GM12878 (cell line): ENCODE data around the gene EDC3. TPM values are rescaled to one million over a fixed set of nuclear protein-coding genes. Genes with fewer than 3 reads are reported as not detected.

Source experiments
- ATAC-seq: fragments of 200-7000 bp; cut with Tn5 transposase; 3 replicates; pipeline ENCODE4 v1.9.1; 2020; ENCODE audit warnings: mild to moderate bottlenecking, moderate library complexity
- BruUV-seq: library from RNA; stranded (reverse); fragments of 400-500 nt; replicated peaks from 2 replicates; lab custom pipeline; 2021; lab: Mats Ljungman, UMichigan
- CTCF ChIA-PET: fragments of 300-600 bp; sonication (Branson Sonifier 250); formaldehyde crosslinking; extraction: SDS; loops from one replicate; lab custom pipeline; 2021; ENCODE audit warnings: inconsistent platforms; lab: Yijun Ruan, JAX
- POLR2A ChIA-PET: fragments of 350-600 bp; formaldehyde crosslinking; extraction: SDS; loops from one replicate; lab custom pipeline; 2021; ENCODE audit warnings: inconsistent platforms; lab: Charles Lee
- RAD21 ChIA-PET: fragments of 300-600 bp; sonication (Branson Sonifier 250); formaldehyde crosslinking; loops from one replicate; lab custom pipeline; 2023; ENCODE audit warnings: antibody characterized with exemption; ENCODE audit not compliant: unreplicated experiment; lab: Charles Lee
- SMC1A ChIA-PET: fragments of 300-600 bp; sonication (Branson Sonifier 250); formaldehyde crosslinking; loops from one replicate; lab custom pipeline; 2023; ENCODE audit not compliant: unreplicated experiment, uncharacterized antibody; lab: Charles Lee
- DNase-seq: peaks from one replicate; pipeline ENCODE4 v3.0.0-alpha.2; 2011; ENCODE audit warnings: low read depth, low spot score
- FAIRE-seq: peaks from 3 replicates; lab custom pipeline; 2011; peaks lifted over from hg19 to GRCh38; lab: Jason Lieb, UNC
- H2AFZ ChIP-seq: 2 replicates; pipeline ENCODE4 v1.6.0; 2011; ENCODE audit warnings: low read depth, low read length, control low read depth; ENCODE audit not compliant: control insufficient read depth
- H3K27ac ChIP-seq: 2 replicates; pipeline ENCODE4 v1.5.1; 2011; ENCODE audit warnings: control low read depth; ENCODE audit not compliant: control insufficient read depth, insufficient read depth
- H3K27me3 ChIP-seq, 2 experiments: replicated peaks in 1 of 2; 2 replicates each; pipeline versions ENCODE4 v1.6.0 to v1.6.1; 2011; ENCODE audit warnings: low read length in 1 of 2; ENCODE audit not compliant: control insufficient read depth in 2 of 2, insufficient read depth in 2 of 2
- H3K36me3 ChIP-seq, 2 experiments: 2 replicates each; pipeline ENCODE4 v1.5.1; 2011; ENCODE audit warnings: low read length in 1 of 2; ENCODE audit not compliant: control insufficient read depth in 2 of 2, insufficient read depth in 2 of 2
- H3K4me1 ChIP-seq: 2 replicates; pipeline ENCODE4 v1.6.1; 2011; ENCODE audit warnings: mild to moderate bottlenecking, low read length, moderate library complexity, mixed read lengths; ENCODE audit not compliant: control insufficient read depth, insufficient read depth
- H3K4me2 ChIP-seq: 2 replicates; pipeline ENCODE4 v1.6.0; 2011; ENCODE audit warnings: control low read depth; ENCODE audit not compliant: control insufficient read depth, insufficient read depth
- H3K4me3 ChIP-seq: fragments of 200-600 bp; sonication (generic); 2 replicates; pipeline ENCODE4 v1.5.1; 2016
- H3K79me2 ChIP-seq: 2 replicates; pipeline ENCODE4 v1.6.0; 2011; ENCODE audit warnings: low read length; ENCODE audit not compliant: control insufficient read depth, insufficient read depth
- H3K9ac ChIP-seq: 2 replicates; pipeline ENCODE4 v1.8.0; 2011; ENCODE audit warnings: low read length, control low read depth, mixed read lengths; ENCODE audit not compliant: control insufficient read depth, insufficient read depth
- H3K9me3 ChIP-seq: replicated peaks from 3 replicates; pipeline ENCODE4 v1.5.1; 2011; ENCODE audit warnings: mild to moderate bottlenecking, low read length; ENCODE audit not compliant: control insufficient read depth, insufficient read depth
- H4K20me1 ChIP-seq: 2 replicates; pipeline ENCODE4 v1.6.0; 2011; ENCODE audit not compliant: control insufficient read depth, insufficient read depth
- CBX5 ChIP-seq: sonication (generic); IDR thresholded peaks from 2 replicates; pipeline ENCODE4 v1.6.1; 2016; ENCODE audit warnings: low read depth, moderate library complexity, mild to moderate bottlenecking, inconsistent platforms
- E2F8 ChIP-seq: fragments of 450-650 bp; IDR thresholded peaks from 2 replicates; pipeline ENCODE4 v1.6.1; 2018; ENCODE audit warnings: mild to moderate bottlenecking, low read depth, moderate library complexity; ENCODE audit not compliant: partially characterized antibody
- FOS ChIP-seq: IDR thresholded peaks from 3 replicates; pipeline ENCODE4 v1.6.1; 2011; ENCODE audit warnings: borderline replicate concordance; ENCODE audit not compliant: insufficient read length; ENCODE audit errors: extremely low read depth
- HDAC6 ChIP-seq: fragments of 200-600 bp; sonication (generic); IDR thresholded peaks from one replicate; pipeline ENCODE4 v1.8.0; 2017; ENCODE audit warnings: antibody characterized with exemption; ENCODE audit not compliant: unreplicated experiment
- POLR2AphosphoS5 ChIP-seq: IDR thresholded peaks from 2 replicates; pipeline ENCODE4 v1.6.1; 2011; ENCODE audit warnings: mild to moderate bottlenecking, low read length, inconsistent platforms
- SMAD1 ChIP-seq: fragments of 450-650 bp; IDR thresholded peaks from 2 replicates; pipeline ENCODE4 v1.6.1; 2018; ENCODE audit warnings: mild to moderate bottlenecking, low read depth; ENCODE audit not compliant: partially characterized antibody
- ZBED1 ChIP-seq: IDR thresholded peaks from 2 replicates; pipeline ENCODE4 v1.6.1; 2016; ENCODE audit warnings: borderline replicate concordance
- WGBS: methylation state at CpG from one replicate; pipeline ENCODE4 v1.1.6; 2016; ENCODE audit warnings: low lambda C conversion rate; ENCODE audit not compliant: insufficient replicate concordance, insufficient coverage; ENCODE audit errors: missing lambda C conversion rate; 5-methylcytosine and 5-hydroxymethylcytosine counted together
- in situ Hi-C: fragments of 300-500 bp; cut with MboI; formaldehyde crosslinking; loops from 9 replicates; pipeline ENCODE4 v1.14.3; 2018; ENCODE audit warnings: mixed read lengths
- intact Hi-C: fragments of 100-400 bp; cut with micrococcal nuclease; formaldehyde crosslinking; loops from one replicate; pipeline ENCODE4 v1.14.2; 2022; ENCODE audit not compliant: unreplicated experiment
- polyA plus RNA-seq, 11 experiments: library from polyadenylated mRNA; depleted of rRNA in 4 of 11; unstranded in 6 of 11; stranded (reverse) in 5 of 11; fragments of >200 nt; fragmentation: Nextera tagmentation in 4 of 11; fragmentation: Illumina TruSeq in 1 of 11; extraction: Ambion mirVana in 4 of 11; extraction: Trizol in 1 of 11; gene quantifications; 1 replicate in 1 of 11; 2 replicates in 10 of 11; pipeline versions ENCODE4 v1.2.1 to v1.2.3, GENCODE V29; 2011 to 2016; ENCODE audit warnings: inconsistent platforms in 2 of 11, missing spikeins in 2 of 11, low read depth in 1 of 11
- total RNA-seq, 4 experiments: library from RNA; depleted of rRNA in 3 of 4; stranded (reverse); fragments of >200 nt in 3 of 4; fragmentation: Illumina TruSeq in 1 of 4; extraction: Trizol in 1 of 4; gene quantifications; 2 replicates each; pipeline versions ENCODE4 v1.2.1 to v1.2.3, GENCODE V29; 2013 to 2021

Gene EDC3
- total and polyA plus RNA-seq, 10 of the 15 experiments (the other 5 are each of a cell fraction or from before 2014, with no cell fraction given), result 11.8 to 48.4 (median 35.3) TPM

GRCh38 chr15:74613089-74613952 lies 82.5 kb downstream of the EDC3 start:
- no peak overlapping the region for H2AFZ ChIP-seq
- ChIA-PET CTCF (interaction anchor here (0.8 to 18.5 kb wide), 8 partner anchors 8 to 288 kb away, joined by 3 to 206 read pairs (median 4); no protein-coding TSS in a partner anchor), POLR2A (interaction anchor here (0.6 to 4.8 kb wide), 7 partner anchors 15 to 235 kb away, joined by 3 to 30 read pairs (median 4); partner anchors contain the start of genes ARID3B and UBL7), RAD21 (interaction anchor here (1.1 to 2.1 kb wide), 4 partner anchors 15 to 228 kb away, joined by 5 to 9 read pairs (median 7); partner anchors contain the start of gene ARID3B), SMC1A (interaction anchor here (1.0 to 2.2 kb wide), 5 partner anchors 18 to 73 kb away, joined by 3 to 10 read pairs (median 5); no protein-coding TSS in a partner anchor)
- no peak for FAIRE-seq
- H3K27me3 ChIP-seq, result no peaks in the 10 kb centered on the region; a peak in 1 of 4 replicates
- in situ Hi-C loops, result no loop called here
- H3K9ac ChIP-seq, result no peak overlapping the region
- H3K79me2 ChIP-seq, result peaks cover 35% of the 10 kb centered on the region
- H3K36me3 ChIP-seq, result 0 out of 4 replicates have a peak, but pooled peaks cover 0 to 2% of the 10 kb centered on the region in 2 experiments
- no peak overlapping the region for H3K4me3 ChIP-seq
- peak overlapping the region; percentile 90 for H3K4me2 ChIP-seq
- no peak overlapping the region for H3K27ac ChIP-seq
- no peak for TF ChIP-seq E2F8
- no peak for TF ChIP-seq CBX5
- no peak for TF ChIP-seq ZBED1
- no peak for TF ChIP-seq POLR2AphosphoS5
- no peak for TF ChIP-seq HDAC6
- TF ChIP-seq SMAD1, result no peak
- no peak for TF ChIP-seq FOS
- intact Hi-C loops, result no loop called here
- WGBS, result 37% methylated on average over 6 of the region's 6 CpGs
- H4K20me1 ChIP-seq, result peaks cover 9% of the 10 kb centered on the region
- DNase-seq, result no peak
- H3K4me1 ChIP-seq, result peaks cover 9% of the 10 kb centered on the region; the same call in 1 of the 2 replicates
- ATAC-seq, result no peak
- H3K9me3 ChIP-seq, result no peaks in the 10 kb centered on the region
- no TSS peak for BruUV-seq
